HL-60 (cell line): ENCODE data around the gene ECSCR.
"Not testable (repeated sequence)": the region's sequence is repeated elsewhere in the genome, so short reads cannot be mapped to it uniquely, and the experiment has no call there.

Experiments
- DNase-seq, 2 experiments: peaks; one replicate each; pipeline ENCODE4 v3.0.0-alpha.2; 2010 to 2020; ENCODE audit warnings: low read depth in 1 of 2, low spot score in 1 of 2
- H3K27ac ChIP-seq: fragments of 250-450 bp; sonication (Bioruptor Pico); replicated peaks from 2 replicates; pipeline ENCODE4 v1.5.1; 2020; ENCODE audit warnings: mild to moderate bottlenecking, moderate library complexity
- H3K27me3 ChIP-seq: fragments of 250-450 bp; sonication (Bioruptor Pico); 2 replicates; pipeline ENCODE4 v1.5.1; 2021; ENCODE audit warnings: mild to moderate bottlenecking, moderate library complexity; ENCODE audit not compliant: insufficient read depth, poor library complexity, severe bottlenecking
- H3K4me3 ChIP-seq: replicated peaks from 2 replicates; pipeline ENCODE4 v1.5.1; 2011; ENCODE audit warnings: mild to moderate bottlenecking, control low read depth, low read length; ENCODE audit not compliant: insufficient read depth
- GABPA ChIP-seq: IDR thresholded peaks from 2 replicates; pipeline ENCODE4 v1.6.1; 2012; ENCODE audit warnings: low read depth
- POLR2AphosphoS5 ChIP-seq: IDR thresholded peaks from 2 replicates; pipeline ENCODE4 v1.6.1; 2012; ENCODE audit warnings: low read depth
- SPI1 ChIP-seq: IDR thresholded peaks from 2 replicates; pipeline ENCODE4 v1.6.1; 2012; ENCODE audit warnings: low read depth, mild to moderate bottlenecking, borderline replicate concordance
- TF ChIP-seq, protein P1 (sequence below): IDR thresholded peaks from one replicate; pipeline ENCODE4 v1.5.1; 2011; ENCODE audit warnings: low read length, control low read depth, inconsistent platforms; ENCODE audit not compliant: insufficient read depth
- TF ChIP-seq, protein P2 (sequence below): IDR thresholded peaks from 2 replicates; pipeline ENCODE4 v1.6.1; 2012; ENCODE audit warnings: low read depth; ENCODE audit not compliant: insufficient replicate concordance

Gene ECSCR

DNA sequence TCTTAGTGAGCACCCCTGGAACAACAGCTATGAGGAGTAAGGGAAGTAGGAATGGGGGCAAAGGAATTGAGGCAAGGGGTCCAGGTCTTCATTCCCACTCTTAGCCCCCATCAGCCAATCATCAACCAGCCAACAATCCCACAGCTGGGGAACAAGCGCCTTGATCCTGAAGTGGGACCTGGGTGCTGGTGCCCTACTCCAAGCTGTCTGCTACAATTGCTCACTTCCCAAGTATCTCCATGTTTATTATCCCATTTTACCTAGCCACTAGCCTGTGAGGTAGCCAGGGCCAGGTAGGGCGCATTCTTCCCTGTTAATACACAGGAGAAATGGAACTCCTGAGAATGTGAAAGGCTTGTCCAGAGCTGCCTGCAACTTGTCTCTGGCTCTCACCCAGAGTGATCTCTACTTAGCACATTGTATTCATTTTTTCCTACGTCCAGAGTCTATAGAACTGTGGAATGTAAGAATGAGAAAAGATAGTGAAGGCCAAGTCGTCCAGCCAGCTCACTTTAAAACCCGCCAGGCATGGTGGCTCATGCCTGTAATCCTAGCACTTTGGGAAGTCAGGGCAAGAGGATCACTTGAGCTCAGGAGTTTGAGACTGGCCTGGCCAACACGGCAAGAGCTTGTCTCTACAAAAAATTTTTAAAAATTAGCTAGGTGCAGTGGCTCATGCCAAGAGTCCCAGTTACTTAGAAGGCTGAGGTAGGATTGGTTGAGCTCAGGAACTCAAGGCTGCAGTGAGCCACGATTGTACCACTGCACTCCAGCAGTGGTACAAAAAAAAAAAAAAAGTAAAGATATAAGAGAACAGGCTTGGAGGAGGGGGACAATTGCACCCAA, 17.0 kb downstream of the ECSCR start:
- no peak overlapping the region for H3K27ac ChIP-seq
- no peak for DNase-seq
- no peak for TF ChIP-seq POLR2AphosphoS5
- TF ChIP-seq GABPA: no peak
- TF ChIP-seq, protein P1, sequence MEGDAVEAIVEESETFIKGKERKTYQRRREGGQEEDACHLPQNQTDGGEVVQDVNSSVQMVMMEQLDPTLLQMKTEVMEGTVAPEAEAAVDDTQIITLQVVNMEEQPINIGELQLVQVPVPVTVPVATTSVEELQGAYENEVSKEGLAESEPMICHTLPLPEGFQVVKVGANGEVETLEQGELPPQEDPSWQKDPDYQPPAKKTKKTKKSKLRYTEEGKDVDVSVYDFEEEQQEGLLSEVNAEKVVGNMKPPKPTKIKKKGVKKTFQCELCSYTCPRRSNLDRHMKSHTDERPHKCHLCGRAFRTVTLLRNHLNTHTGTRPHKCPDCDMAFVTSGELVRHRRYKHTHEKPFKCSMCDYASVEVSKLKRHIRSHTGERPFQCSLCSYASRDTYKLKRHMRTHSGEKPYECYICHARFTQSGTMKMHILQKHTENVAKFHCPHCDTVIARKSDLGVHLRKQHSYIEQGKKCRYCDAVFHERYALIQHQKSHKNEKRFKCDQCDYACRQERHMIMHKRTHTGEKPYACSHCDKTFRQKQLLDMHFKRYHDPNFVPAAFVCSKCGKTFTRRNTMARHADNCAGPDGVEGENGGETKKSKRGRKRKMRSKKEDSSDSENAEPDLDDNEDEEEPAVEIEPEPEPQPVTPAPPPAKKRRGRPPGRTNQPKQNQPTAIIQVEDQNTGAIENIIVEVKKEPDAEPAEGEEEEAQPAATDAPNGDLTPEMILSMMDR: no peak
- TF ChIP-seq SPI1: no peak
- TF ChIP-seq, protein P2, sequence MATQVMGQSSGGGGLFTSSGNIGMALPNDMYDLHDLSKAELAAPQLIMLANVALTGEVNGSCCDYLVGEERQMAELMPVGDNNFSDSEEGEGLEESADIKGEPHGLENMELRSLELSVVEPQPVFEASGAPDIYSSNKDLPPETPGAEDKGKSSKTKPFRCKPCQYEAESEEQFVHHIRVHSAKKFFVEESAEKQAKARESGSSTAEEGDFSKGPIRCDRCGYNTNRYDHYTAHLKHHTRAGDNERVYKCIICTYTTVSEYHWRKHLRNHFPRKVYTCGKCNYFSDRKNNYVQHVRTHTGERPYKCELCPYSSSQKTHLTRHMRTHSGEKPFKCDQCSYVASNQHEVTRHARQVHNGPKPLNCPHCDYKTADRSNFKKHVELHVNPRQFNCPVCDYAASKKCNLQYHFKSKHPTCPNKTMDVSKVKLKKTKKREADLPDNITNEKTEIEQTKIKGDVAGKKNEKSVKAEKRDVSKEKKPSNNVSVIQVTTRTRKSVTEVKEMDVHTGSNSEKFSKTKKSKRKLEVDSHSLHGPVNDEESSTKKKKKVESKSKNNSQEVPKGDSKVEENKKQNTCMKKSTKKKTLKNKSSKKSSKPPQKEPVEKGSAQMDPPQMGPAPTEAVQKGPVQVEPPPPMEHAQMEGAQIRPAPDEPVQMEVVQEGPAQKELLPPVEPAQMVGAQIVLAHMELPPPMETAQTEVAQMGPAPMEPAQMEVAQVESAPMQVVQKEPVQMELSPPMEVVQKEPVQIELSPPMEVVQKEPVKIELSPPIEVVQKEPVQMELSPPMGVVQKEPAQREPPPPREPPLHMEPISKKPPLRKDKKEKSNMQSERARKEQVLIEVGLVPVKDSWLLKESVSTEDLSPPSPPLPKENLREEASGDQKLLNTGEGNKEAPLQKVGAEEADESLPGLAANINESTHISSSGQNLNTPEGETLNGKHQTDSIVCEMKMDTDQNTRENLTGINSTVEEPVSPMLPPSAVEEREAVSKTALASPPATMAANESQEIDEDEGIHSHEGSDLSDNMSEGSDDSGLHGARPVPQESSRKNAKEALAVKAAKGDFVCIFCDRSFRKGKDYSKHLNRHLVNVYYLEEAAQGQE: no peak
- H3K4me3 ChIP-seq: no peak overlapping the region
- H3K27me3 ChIP-seq: no peaks in the 10 kb centered on the region

DNA sequence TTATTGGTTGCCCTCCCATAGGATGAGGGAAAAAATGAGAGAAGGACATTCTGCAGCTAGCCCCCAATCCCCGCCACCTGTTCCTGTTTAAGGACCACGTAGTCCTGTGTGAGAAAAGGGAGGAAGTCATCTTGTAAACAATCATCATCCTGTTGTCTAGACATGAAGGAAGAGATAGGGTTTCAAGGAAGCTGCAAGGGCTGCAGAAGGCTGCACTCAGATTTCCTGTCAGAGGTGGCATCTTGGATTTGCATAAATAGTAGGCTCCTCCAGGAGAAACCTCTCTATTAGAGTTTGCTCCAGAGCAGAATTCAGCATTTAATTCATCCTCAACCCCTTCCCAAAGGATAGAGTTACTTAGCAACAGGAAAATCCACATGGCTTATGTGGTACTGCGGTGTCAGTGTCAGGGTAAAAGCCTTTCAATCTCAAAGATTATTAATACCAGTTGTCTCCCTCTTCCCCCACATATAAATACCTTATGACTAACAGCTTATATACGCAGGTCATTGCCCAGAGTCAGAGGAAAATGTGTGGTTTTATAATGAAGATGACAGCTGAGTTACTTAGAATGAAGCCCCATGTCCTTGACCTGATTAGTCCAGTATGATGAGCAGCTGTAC, 18.6 kb downstream of the ECSCR start:
- DNase-seq: no peak
- H3K27ac ChIP-seq: no peak overlapping the region
- no peaks in the 10 kb centered on the region for H3K27me3 ChIP-seq
- no peak overlapping the region for H3K4me3 ChIP-seq
- TF ChIP-seq GABPA (no peak), POLR2AphosphoS5 (no peak)

DNA sequence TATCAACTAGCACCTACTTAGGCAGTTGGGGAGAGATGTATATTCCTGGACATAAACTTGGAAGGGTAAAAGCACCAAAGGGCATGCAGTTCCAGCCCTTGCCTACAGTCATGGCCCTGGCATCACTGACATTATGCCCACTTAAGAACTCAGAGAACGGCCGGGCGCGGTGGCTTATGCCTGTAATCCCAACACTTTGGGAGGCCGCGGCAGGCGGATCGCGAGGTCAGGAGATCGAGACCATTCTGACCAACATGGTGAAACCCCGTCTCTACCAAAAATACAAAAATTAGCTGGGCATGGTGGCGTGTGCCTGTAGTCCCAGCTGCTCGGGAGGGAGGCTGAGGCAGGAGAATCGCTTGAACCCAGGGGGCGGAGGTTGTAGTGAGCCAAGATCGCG, 22.1 kb downstream of the ECSCR start:
- H3K27ac ChIP-seq, H3K4me3 ChIP-seq, H3K27me3 ChIP-seq, DNase-seq: not testable (repeated sequence)

DNA sequence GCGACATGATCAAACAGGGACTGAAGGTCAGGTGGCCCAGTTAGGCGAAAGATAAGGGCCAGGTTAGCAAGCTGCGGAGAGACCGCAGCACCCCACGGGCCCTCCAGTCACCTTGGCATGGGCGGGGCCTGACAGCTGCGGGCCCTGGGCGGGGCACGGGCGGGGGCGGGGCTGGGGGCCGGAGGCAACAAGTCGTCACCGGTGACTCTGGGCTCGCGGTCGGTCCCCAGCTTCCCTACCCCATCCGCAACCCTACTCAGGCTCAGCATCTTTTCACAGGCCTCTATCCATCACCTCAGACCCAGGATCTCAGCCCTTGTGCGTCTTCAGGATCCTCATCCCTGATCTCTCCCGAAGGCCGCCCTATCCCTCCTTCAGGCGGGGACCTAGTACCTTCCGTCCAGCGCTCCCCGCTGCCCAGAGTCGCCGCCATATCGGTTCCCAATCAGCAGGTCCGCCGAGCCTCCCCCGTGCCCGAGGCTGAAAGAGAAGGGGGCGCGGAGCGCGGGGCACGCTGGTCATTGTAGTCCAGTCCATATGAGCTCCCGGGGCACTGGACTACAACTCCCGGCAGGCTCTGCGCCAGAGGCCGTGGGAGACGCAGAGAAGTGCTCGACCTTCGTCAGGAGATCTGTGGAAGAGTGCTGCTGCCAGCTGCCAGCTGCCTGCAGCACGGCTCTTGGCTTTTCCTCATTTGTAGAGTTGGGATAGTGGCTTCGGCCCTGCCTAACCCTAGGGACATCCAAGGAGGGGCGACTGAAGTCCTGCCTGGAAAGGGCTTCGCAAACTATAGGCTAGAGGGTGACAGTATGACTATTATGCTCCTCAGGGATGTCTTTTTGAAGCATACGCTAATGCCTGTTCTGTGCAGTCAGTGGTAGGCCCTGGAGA, 23.3 kb downstream of the ECSCR start, which contains the start of gene DNAJC18:
Gene DNAJC18, minus strand, starts transcription at position 513 of the 891 bp plus-strand sequence. Its CDS starts 80 bp downstream, at position 433.
- H3K27ac ChIP-seq: peak within 1 kb of the TSS; percentile 49; the same call in 1 of the 2 replicates
- peak; percentile 37 to 64 for DNase-seq
- peak within 1 kb of the TSS; percentile 83 for H3K4me3 ChIP-seq
- TF ChIP-seq, protein P1: no peak
- TF ChIP-seq GABPA: no peak
- TF ChIP-seq SPI1: no peak
- no peaks in the 10 kb centered on the region for H3K27me3 ChIP-seq

DNA sequence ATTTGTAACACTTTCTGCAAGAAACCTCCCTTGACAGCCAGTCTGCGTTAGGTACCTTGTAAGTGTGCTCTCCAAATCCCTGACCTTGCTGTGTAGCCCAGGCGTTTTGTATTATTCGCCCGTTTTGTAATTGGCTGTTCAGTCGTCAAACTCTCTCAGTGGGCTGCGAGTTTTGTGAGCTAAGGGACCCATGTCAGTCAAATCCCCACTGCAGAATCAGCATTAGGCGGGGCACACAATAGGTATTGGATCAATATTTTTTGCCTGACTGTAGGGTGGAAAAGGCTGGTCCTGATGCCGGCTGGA, 23.9 kb downstream of the ECSCR start:
- Histone ChIP-seq H3K4me3 (peak overlapping the region; percentile 83), H3K27me3 (no peaks in the 10 kb centered on the region), H3K27ac (no peak overlapping the region)
- no peak for TF ChIP-seq GABPA
- DNase-seq: no peak
